ENCODE data around the gene STRN3.

The STRN3 gene

DNA sequence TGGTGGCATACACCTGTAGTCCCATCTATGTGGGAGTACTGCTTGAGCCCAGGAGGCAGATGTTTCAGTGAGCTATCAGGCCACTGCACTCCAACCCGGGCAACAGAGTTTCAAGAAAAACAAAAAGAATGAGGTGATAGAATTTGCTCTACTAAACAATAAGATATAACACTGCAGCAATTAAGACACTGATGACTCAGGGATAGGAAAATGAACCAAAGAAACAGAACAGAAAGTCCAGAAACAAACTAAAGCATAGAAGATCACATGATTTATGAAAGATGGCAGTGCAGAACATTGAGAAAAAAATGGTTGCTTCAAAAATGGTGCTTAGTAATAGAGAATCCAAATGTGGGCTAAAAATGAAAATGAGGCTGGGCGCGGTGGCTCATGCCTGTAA, 66.0 kb downstream of the STRN3 start:
- ATAC-seq: no peak
- TF ChIP-seq ESRRG (CRISPR knock-in tag; IDR thresholded peaks at IDR 0.05) (no peak), ZNF8 (CRISPR knock-in tag; IDR thresholded peaks at IDR 0.05) (no peak), TCF4 (CRISPR knock-in tag; IDR thresholded peaks at IDR 0.05; ENCODE audit: borderline replicate concordance) (no peak), ZNF70 (CRISPR knock-in tag; IDR thresholded peaks at IDR 0.05) (no peak), CSDC2 (CRISPR knock-in tag; IDR thresholded peaks at IDR 0.05) (no peak), RARB (CRISPR knock-in tag; IDR thresholded peaks at IDR 0.05) (no peak), ZFP30 (CRISPR knock-in tag; IDR thresholded peaks at IDR 0.05) (no peak), ISL1 (CRISPR knock-in tag; IDR thresholded peaks at IDR 0.05) (no peak), ARNTL (CRISPR knock-in tag; IDR thresholded peaks at IDR 0.05; ENCODE audit: borderline replicate concordance, low read depth) (no peak), SNAI2 (CRISPR knock-in tag; IDR thresholded peaks at IDR 0.05) (no peak), GLIS3 (CRISPR knock-in tag; IDR thresholded peaks at IDR 0.05) (no peak), ZFP3 (CRISPR knock-in tag; IDR thresholded peaks at IDR 0.05) (no peak)
- TF ChIP-seq, protein P1, sequence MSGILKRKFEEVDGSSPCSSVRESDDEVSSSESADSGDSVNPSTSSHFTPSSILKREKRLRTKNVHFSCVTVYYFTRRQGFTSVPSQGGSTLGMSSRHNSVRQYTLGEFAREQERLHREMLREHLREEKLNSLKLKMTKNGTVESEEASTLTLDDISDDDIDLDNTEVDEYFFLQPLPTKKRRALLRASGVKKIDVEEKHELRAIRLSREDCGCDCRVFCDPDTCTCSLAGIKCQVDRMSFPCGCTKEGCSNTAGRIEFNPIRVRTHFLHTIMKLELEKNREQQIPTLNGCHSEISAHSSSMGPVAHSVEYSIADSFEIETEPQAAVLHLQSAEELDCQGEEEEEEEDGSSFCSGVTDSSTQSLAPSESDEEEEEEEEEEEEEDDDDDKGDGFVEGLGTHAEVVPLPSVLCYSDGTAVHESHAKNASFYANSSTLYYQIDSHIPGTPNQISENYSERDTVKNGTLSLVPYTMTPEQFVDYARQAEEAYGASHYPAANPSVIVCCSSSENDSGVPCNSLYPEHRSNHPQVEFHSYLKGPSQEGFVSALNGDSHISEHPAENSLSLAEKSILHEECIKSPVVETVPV (CRISPR knock-in tag; IDR thresholded peaks at IDR 0.05): no peak
- TF ChIP-seq, protein P2, sequence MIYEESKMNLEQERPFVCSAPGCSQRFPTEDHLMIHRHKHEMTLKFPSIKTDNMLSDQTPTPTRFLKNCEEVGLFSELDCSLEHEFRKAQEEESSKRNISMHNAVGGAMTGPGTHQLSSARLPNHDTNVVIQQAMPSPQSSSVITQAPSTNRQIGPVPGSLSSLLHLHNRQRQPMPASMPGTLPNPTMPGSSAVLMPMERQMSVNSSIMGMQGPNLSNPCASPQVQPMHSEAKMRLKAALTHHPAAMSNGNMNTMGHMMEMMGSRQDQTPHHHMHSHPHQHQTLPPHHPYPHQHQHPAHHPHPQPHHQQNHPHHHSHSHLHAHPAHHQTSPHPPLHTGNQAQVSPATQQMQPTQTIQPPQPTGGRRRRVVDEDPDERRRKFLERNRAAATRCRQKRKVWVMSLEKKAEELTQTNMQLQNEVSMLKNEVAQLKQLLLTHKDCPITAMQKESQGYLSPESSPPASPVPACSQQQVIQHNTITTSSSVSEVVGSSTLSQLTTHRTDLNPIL (CRISPR knock-in tag; IDR thresholded peaks at IDR 0.05; ENCODE audit: low read depth): no peak

DNA sequence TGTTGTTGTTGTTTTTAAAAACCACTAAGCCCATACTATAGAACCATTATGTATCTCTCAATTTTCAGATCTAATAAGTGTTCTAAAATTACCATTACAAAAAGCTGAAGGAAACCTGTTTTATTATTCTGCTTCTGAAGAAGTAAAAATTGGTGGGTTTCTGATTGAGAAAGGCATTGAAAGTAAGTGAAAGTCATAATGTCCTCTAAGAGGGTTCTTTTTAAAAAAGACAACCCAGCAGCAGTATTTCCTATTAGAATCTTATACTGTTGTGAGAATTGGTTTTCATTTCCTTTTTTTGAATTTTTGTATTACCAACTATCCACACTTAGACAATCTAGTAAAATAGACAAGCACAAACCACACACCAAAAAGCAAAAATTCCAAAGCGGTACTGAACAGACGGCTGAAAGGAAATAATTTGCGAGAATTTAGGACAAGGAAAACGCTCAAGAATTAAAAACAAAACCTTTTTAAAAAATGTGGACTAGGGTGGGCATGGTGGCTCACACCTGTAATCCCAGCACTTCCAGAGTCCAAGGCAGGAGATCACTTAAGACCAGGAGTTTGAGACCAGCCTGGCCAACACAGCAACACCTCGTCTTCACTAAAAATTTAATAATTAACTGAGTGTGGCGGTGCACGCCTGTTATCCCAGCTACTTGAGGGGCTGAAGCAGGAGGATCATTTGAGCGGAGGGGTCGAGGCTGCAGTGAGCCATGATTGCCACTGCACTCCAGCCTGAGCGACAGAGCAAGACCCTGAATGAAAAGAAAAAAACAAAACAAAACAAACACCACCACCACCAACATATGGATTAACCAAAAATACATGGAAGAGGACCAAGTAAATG, 67.4 kb downstream of the STRN3 start:
- no peak for ATAC-seq
- TF ChIP-seq, protein P3, sequence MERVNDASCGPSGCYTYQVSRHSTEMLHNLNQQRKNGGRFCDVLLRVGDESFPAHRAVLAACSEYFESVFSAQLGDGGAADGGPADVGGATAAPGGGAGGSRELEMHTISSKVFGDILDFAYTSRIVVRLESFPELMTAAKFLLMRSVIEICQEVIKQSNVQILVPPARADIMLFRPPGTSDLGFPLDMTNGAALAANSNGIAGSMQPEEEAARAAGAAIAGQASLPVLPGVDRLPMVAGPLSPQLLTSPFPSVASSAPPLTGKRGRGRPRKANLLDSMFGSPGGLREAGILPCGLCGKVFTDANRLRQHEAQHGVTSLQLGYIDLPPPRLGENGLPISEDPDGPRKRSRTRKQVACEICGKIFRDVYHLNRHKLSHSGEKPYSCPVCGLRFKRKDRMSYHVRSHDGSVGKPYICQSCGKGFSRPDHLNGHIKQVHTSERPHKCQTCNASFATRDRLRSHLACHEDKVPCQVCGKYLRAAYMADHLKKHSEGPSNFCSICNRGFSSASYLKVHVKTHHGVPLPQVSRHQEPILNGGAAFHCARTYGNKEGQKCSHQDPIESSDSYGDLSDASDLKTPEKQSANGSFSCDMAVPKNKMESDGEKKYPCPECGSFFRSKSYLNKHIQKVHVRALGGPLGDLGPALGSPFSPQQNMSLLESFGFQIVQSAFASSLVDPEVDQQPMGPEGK (CRISPR knock-in tag; IDR thresholded peaks at IDR 0.05; ENCODE audit: borderline replicate concordance): no peak
- TF ChIP-seq, protein P4, sequence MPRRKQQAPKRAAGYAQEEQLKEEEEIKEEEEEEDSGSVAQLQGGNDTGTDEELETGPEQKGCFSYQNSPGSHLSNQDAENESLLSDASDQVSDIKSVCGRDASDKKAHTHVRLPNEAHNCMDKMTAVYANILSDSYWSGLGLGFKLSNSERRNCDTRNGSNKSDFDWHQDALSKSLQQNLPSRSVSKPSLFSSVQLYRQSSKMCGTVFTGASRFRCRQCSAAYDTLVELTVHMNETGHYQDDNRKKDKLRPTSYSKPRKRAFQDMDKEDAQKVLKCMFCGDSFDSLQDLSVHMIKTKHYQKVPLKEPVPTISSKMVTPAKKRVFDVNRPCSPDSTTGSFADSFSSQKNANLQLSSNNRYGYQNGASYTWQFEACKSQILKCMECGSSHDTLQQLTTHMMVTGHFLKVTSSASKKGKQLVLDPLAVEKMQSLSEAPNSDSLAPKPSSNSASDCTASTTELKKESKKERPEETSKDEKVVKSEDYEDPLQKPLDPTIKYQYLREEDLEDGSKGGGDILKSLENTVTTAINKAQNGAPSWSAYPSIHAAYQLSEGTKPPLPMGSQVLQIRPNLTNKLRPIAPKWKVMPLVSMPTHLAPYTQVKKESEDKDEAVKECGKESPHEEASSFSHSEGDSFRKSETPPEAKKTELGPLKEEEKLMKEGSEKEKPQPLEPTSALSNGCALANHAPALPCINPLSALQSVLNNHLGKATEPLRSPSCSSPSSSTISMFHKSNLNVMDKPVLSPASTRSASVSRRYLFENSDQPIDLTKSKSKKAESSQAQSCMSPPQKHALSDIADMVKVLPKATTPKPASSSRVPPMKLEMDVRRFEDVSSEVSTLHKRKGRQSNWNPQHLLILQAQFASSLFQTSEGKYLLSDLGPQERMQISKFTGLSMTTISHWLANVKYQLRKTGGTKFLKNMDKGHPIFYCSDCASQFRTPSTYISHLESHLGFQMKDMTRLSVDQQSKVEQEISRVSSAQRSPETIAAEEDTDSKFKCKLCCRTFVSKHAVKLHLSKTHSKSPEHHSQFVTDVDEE (CRISPR knock-in tag; IDR thresholded peaks at IDR 0.05): no peak
- TF ChIP-seq GLIS3 (CRISPR knock-in tag; IDR thresholded peaks at IDR 0.05): no peak
- no peak for TF ChIP-seq TCF4 (CRISPR knock-in tag; IDR thresholded peaks at IDR 0.05; ENCODE audit: borderline replicate concordance)
- no peak for TF ChIP-seq ZFP3 (CRISPR knock-in tag; IDR thresholded peaks at IDR 0.05)
- no peak for TF ChIP-seq ZNF70 (CRISPR knock-in tag; IDR thresholded peaks at IDR 0.05)
- no peak for TF ChIP-seq ISL1 (CRISPR knock-in tag; IDR thresholded peaks at IDR 0.05)
- TF ChIP-seq ZNF565 (CRISPR knock-in tag; conservative IDR thresholded peaks at IDR 0.05; ENCODE audit: low read depth): no peak
- TF ChIP-seq, protein P1 (CRISPR knock-in tag; IDR thresholded peaks at IDR 0.05): no peak
- TF ChIP-seq ZC3H10 (CRISPR knock-in tag; IDR thresholded peaks at IDR 0.05): no peak
- TF ChIP-seq, protein P2 (CRISPR knock-in tag; IDR thresholded peaks at IDR 0.05; ENCODE audit: low read depth): no peak

All from SK-N-SH treated with all-trans-retinoic acid at 6 μM for 48 hours (cell line).